ENCODE measurements around the gene NIFK. TPM values are rescaled to one million over a fixed set of nuclear protein-coding genes. Genes with fewer than 3 reads are reported as not detected.
"Not testable (repeated sequence)": the region's sequence is repeated elsewhere in the genome, so short reads cannot be mapped to it uniquely, and the experiment has no call there.

NIFK gene
- total RNA-seq, 2 experiments from 2014 or later, result 62.4 to 73.2 TPM

DNA sequence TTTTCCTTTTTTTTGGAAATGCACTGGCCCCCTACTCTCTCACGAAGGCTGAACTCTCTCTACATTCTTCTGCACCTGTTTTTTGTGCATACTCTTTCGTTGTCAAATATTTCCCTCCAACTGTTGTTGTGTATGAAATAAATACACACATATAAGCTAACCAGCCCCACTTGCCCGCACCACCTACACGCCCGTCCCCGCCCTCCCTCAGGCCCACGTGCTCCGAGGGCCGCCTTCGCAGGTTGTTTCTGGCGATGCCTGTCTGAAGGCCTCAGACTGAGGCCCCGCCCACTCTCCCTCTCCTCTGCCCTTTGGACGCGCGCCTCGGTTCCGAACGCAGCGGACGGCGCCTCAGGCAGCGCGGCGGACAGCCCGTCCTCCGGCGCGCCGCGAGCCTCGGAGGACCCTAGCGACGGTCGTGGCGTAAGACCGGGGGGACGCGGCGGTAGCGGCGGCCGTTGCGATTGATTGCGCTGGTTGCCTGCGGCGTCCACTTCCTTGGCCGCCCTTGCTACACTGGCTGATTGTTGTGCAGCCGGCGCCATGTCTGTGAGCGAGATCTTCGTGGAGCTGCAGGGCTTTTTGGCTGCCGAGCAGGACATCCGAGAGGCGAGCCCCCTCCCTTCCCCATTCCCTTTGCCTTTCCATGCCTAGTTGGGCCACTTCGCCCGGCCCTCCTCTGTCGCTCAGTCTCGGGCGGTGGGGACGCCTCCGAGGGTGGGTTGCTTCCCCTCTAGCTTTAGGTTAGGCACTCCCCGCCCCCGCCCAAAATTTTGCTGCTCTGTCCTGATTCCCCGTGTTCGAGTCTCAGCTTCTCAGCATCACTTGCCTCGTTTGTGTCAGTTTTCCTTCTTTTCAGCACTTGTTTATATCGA is 18.8 kb upstream of the NIFK start, which contains the start of gene TSN:
Gene TSN, plus strand, starts transcription at position 415 of the 875 bp plus-strand sequence. Its CDS starts 129 bp downstream, at position 544.
- Mint-ChIP-seq H3K9me3 (no peaks in the 10 kb centered on the region), H3K4me3 (peak within 1 kb of the TSS; percentile 100), H3K27me3 (no peaks in the 10 kb centered on the region), H3K4me1 (peaks cover 23% of the 10 kb centered on the region), H3K36me3 (peaks cover 4% of the 10 kb centered on the region), H3K27ac (peak within 1 kb of the TSS; percentile 93)
- POLR2A ChIA-PET, result interaction anchor here (1.7 to 2.5 kb wide), 2 partner anchors 20 to 224 kb away, joined by 12 to 18 read pairs; partner anchors contain the start of genes NIFK and RNU4ATAC
- DNase-seq (peak; percentile 98), ATAC-seq (ENCODE audit: low read depth) (peak; percentile 99)

DNA sequence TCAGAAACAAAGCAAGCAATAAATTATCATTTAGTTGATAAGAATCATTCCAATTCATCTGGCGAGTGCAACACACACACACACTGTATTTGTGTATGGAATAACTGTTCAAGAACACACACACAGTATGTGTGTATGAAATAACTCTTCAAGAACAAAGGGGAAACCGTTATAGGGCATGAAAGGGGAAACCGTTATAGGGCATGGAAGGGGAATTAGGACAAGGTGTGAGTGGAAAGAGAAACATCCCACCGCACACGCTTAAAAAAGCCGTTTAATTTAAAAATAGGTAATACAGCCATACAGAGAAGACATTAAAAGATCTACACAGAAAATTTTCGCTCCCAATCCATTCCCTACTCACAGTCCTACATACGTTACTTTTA is 18.2 kb upstream of the NIFK start:
- H3K4me3 Mint-ChIP-seq, result peak overlapping the region; percentile 100
- H3K4me1 Mint-ChIP-seq, result peaks cover 22% of the 10 kb centered on the region
- DNase-seq, result no peak
- peak overlapping the region; percentile 92 for H3K27ac Mint-ChIP-seq
- no peak for ATAC-seq (ENCODE audit: low read depth)
- H3K36me3 Mint-ChIP-seq, result peaks cover 4% of the 10 kb centered on the region
- POLR2A ChIA-PET, result interaction anchor here (1.7 to 2.5 kb wide), 2 partner anchors 19 to 224 kb away, joined by 12 to 18 read pairs; partner anchors contain the start of genes NIFK and RNU4ATAC
- H3K27me3 Mint-ChIP-seq, result no peaks in the 10 kb centered on the region
- H3K9me3 Mint-ChIP-seq, result no peaks in the 10 kb centered on the region

DNA sequence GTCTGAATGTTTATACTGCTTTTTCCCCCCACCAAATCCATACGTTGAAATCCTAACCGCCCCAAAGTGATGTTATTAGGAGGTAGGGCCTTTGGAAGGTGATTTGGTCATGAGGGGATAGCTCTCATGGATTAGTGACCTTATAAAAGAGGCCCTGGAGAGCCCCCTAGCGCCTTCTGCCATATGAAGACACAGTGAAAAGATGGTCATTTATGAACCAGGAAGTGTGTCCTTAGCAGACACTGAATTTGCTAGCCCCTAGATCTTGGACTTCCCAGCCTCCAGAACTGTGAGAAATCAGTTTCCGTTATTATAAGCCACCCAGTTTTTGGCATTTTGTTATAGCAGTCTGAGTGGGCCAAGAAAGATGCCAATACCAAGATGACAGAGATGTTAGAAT is 11.5 kb upstream of the NIFK start:
- Mint-ChIP-seq H3K27ac (no peak overlapping the region), H3K27me3 (peaks cover 2% of the 10 kb centered on the region), H3K4me3 (no peak overlapping the region), H3K36me3 (no peaks in the 10 kb centered on the region), H3K4me1 (no peaks in the 10 kb centered on the region), H3K9me3 (no peaks in the 10 kb centered on the region)
- POLR2A ChIA-PET, result interaction anchor here (1.0 kb wide), 1 partner anchor 11 kb away, joined by 3 read pairs; no protein-coding TSS in a partner anchor
- DNase-seq (no peak), ATAC-seq (ENCODE audit: low read depth) (peak; percentile 63)

DNA sequence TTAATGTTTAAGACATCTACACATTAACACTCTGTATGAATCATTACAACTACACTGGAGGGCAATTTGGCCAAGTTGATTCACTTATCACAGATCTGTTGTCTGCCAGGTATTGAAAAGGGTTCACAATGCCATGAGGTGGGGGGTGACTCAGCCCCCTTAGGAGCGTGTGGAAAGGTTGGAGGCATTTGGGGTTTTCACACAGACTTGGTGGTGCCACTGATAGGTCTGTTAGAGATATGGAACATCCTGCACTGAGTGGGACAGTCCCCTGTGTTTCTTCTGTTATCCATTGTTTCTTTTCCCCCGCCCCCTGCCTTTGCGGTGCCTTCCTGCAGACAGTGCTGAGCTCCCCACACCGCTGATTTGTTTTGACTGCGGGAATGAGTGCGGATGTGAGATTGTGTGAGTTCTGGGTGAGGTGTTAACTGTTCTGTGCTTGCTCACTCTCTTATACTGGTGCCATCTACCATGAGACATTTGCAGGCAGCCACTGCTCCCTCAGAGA is 9.4 kb upstream of the NIFK start:
- H3K27ac Mint-ChIP-seq, result no peak overlapping the region

DNA sequence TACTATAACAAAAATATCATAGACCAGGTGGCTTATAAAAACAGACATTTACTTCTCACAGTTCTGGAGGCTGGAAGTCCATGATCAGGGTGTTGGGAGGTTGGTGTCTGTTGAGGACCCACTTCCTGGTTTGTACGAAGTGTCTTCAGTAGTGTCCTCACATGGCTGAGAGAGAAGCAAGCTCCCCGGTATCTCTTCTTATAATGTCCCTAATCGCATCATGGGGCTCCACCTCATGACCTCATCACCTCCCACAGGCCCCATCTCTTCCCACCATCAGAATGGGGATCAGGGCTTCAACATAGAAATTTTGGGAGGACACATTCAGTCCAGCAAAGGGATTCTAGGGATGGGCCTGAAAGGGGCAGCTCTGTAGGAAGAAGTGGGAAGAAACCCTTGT is 4.8 kb upstream of the NIFK start:
- POLR2A ChIA-PET, result no interaction called here
- ATAC-seq (ENCODE audit: low read depth), result no peak
- Mint-ChIP-seq H3K4me1 (peaks cover 18% of the 10 kb centered on the region), H3K27me3 (peaks cover 6% of the 10 kb centered on the region), H3K9me3 (no peaks in the 10 kb centered on the region), H3K36me3 (no peaks in the 10 kb centered on the region), H3K4me3 (no peak overlapping the region), H3K27ac (no peak overlapping the region)
- no peak for DNase-seq

More for the DNA sequence above, 9.4 kb upstream of the NIFK start:
- DNase-seq, result no peak
- no peaks in the 10 kb centered on the region for H3K36me3 Mint-ChIP-seq
- H3K9me3 Mint-ChIP-seq, result no peaks in the 10 kb centered on the region
- ATAC-seq (ENCODE audit: low read depth), result no peak
- no peak overlapping the region for H3K4me3 Mint-ChIP-seq
- peaks cover 4% of the 10 kb centered on the region for H3K27me3 Mint-ChIP-seq
- POLR2A ChIA-PET, result no interaction called here
- no peaks in the 10 kb centered on the region for H3K4me1 Mint-ChIP-seq

DNA sequence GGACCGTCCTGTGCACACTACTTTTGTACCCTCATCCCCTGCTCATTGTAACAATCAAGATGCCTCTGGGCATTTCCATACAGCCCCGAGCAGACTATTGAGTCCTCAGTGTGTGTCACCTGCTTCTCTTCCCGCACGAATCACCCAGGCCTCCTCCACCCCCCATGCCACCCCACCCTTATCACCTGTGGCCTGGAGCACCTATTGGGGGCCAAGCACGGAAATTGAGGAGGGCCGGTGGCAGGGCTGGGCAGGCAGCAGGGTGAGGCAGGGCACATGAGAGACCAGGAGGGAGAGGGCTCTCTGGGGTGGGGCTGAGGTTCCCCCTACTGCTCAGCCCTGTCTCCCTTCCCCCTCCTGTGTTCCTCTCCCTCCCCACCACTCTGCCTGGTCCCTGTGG is 4.3 kb upstream of the NIFK start:
- Mint-ChIP-seq H3K4me1 (peaks cover 19% of the 10 kb centered on the region), H3K9me3 (no peaks in the 10 kb centered on the region), H3K27me3 (peaks cover 6% of the 10 kb centered on the region), H3K4me3 (no peak overlapping the region), H3K27ac (no peak overlapping the region), H3K36me3 (no peaks in the 10 kb centered on the region)
- POLR2A ChIA-PET, result no interaction called here
- no peak for ATAC-seq (ENCODE audit: low read depth)
- DNase-seq, result no peak

DNA sequence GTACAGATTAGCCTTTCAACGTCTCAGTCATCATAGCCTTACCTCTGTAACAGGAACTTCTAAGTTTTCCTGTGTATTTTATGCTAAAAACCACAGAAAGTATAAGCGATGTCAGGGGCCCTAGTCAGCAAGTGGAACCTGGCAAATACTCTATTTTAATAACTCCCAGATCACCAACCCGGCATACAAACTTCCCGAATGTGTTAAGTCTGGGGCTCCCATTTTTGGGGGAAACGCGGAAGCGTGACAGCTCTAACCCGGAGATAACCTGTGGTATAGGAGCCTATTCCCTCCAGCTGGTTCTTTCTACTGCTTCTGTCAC is 574 bp downstream of the NIFK start:
- Mint-ChIP-seq H3K9me3 (no peaks in the 10 kb centered on the region), H3K27me3 (peaks cover 3% of the 10 kb centered on the region), H3K36me3 (peaks cover 16% of the 10 kb centered on the region), H3K27ac (peak overlapping the region; percentile 97), H3K4me1 (peaks cover 38% of the 10 kb centered on the region), H3K4me3 (peak overlapping the region; percentile 93)
- ATAC-seq (ENCODE audit: low read depth) (no peak), DNase-seq (no peak)
- POLR2A ChIA-PET, result interaction anchor here (0.9 to 5.3 kb wide), 8 partner anchors 18 to 205 kb away, joined by 3 to 57 read pairs (median 12); partner anchors contain the start of genes CLASP1, RNU4ATAC and TSN

DNA sequence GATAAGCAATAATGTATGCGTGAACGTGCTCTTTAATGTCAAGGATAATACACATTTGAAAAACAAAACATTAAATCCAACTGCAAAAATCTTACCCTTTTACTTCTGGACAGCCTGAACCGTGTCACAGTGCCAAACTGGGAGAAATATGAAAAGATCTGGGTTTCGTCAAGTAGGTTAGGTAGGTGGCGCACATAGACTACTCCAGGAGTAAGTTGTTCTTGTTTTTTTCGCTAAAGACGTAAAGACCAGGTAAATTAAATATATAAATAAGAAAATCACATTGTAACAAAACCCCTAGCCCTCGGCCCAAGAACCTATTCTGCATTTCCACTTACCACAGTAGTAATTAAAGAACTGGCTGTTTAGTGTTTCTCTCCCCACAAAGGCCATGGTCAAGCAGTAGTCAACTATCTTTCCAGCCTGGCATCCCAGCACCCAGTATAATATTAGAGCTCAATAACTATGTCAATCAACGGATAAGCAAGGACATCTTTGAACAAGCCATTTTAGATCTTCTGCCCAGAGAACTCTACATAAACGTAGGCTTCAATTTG is 1.1 kb downstream of the NIFK start:
- Mint-ChIP-seq H3K4me1 (peaks cover 36% of the 10 kb centered on the region), H3K9me3 (no peaks in the 10 kb centered on the region), H3K4me3 (peak overlapping the region; percentile 93), H3K27ac (peak overlapping the region; percentile 97), H3K36me3 (peaks cover 21% of the 10 kb centered on the region), H3K27me3 (no peaks in the 10 kb centered on the region)
- POLR2A ChIA-PET, result interaction anchor here (1.4 to 5.3 kb wide), 6 partner anchors 17 to 204 kb away, joined by 5 to 57 read pairs (median 19); partner anchors contain the start of genes CLASP1, RNU4ATAC and TSN
- DNase-seq (no peak), ATAC-seq (ENCODE audit: low read depth) (no peak)

DNA sequence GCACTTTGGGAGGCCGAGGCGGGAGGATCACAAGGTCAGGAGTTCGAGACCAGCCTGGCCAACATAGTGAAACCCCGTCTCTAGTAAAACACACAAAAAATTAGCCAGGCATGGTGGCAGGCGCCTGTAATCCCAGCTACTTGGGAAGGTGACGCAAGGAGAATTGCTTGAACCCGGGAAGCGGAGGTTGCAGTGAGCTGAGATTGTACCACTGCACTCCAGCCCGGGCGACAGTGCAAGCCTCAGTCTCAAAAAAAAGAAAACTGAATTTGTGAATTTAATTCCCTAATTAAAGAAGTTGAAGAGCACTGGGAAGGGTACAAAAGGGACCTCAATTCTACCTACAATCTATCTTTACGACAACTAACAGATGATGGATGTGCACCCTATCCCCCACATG is 2.1 kb downstream of the NIFK start:
- H3K9me3 Mint-ChIP-seq, H3K4me3 Mint-ChIP-seq: not testable (repeated sequence)
- H3K4me1 Mint-ChIP-seq, result peaks cover 36% of the 10 kb centered on the region

DNA sequence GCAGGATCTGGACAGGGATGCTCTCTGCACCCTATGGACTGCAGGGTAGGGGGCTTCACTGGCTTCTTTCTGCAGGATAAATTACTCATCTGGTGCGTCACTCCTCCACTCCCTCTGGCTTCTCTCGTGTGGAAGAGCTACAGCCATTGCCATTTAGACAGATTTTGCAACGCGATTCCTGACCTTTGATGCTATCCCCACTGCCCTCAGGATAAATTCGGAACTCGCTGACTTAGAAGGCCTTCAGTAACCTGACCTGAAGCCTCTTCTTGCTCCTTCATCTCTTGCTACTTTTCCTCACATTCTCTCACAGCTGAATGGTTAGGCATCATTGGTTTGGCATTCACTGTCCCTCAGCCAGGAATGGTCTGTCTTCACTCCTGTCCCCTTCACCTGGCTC is 5.3 kb downstream of the NIFK start:
- no peak overlapping the region for H3K4me3 Mint-ChIP-seq
- peak overlapping the region; percentile 68 for H3K27ac Mint-ChIP-seq
- no peaks in the 10 kb centered on the region for H3K27me3 Mint-ChIP-seq
- H3K9me3 Mint-ChIP-seq, result no peaks in the 10 kb centered on the region
- POLR2A ChIA-PET, result no interaction called here
- peaks cover 20% of the 10 kb centered on the region for H3K4me1 Mint-ChIP-seq
- DNase-seq, result no peak
- H3K36me3 Mint-ChIP-seq, result peaks cover 38% of the 10 kb centered on the region
- no peak for ATAC-seq (ENCODE audit: low read depth)

More for the DNA sequence above, 2.1 kb downstream of the NIFK start:
- DNase-seq; H3K27ac Mint-ChIP-seq; H3K27me3 Mint-ChIP-seq; ATAC-seq (ENCODE audit: low read depth): not testable (repeated sequence)
- POLR2A ChIA-PET, result interaction anchor here (2.7 to 5.3 kb wide), 2 partner anchors 22 to 203 kb away, joined by 18 to 57 read pairs; partner anchors contain the start of genes RNU4ATAC and TSN
- H3K36me3 Mint-ChIP-seq, result peaks cover 29% of the 10 kb centered on the region

DNA sequence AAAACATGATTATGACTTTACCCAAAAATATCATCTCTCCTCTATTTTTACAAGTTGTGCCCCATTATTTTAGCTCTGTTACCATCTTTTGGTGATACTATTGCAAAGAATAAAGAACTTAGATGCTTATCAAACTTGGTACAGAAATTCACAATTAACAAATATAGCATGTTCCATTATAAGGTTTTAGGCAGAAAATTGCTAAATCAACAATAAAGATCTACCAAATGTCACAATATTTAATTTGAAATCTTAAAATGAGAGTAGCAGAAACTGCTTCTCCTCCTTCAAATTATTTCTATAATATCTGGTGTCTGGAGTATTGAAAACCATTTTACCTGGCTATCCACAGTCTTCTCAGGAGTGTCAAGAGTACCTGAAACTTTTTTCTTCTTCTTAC is 8.7 kb downstream of the NIFK start:
- POLR2A ChIA-PET, result interaction anchor here (1.2 kb wide), 1 partner anchor 197 kb away, joined by 3 read pairs; the partner anchor contains the start of gene RNU4ATAC

DNA sequence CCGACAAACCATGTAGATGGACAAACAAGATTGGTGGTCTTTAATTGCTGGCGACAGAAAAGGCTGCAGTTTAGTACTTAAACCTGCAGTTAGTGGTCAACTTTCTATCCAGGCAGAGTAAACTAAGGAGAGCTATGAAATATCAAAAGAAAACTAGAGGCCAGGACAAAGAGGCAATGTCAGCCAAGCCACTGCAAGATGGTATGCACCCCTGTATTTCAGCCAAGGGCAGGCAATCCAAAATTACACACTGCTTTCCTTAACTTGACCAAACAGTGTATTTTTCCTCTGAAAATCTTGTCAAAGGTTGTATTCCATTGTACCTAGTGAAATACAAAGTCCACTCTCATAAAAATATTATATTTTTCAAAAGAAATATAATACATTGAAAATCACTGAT is 9.3 kb downstream of the NIFK start:
- H3K9me3 Mint-ChIP-seq, result no peaks in the 10 kb centered on the region
- POLR2A ChIA-PET, result interaction anchor here (1.2 kb wide), 1 partner anchor 197 kb away, joined by 3 read pairs; the partner anchor contains the start of gene RNU4ATAC
- ATAC-seq (ENCODE audit: low read depth), result no peak
- H3K27me3 Mint-ChIP-seq, result no peaks in the 10 kb centered on the region
- peaks cover 10% of the 10 kb centered on the region for H3K4me1 Mint-ChIP-seq
- DNase-seq, result no peak
- no peak overlapping the region for H3K27ac Mint-ChIP-seq
- H3K4me3 Mint-ChIP-seq, result no peak overlapping the region
- H3K36me3 Mint-ChIP-seq, result peaks cover 36% of the 10 kb centered on the region

More for the DNA sequence above, 8.7 kb downstream of the NIFK start:
- Mint-ChIP-seq H3K4me3 (no peak overlapping the region), H3K9me3 (no peaks in the 10 kb centered on the region), H3K36me3 (peaks cover 38% of the 10 kb centered on the region), H3K4me1 (peaks cover 8% of the 10 kb centered on the region), H3K27ac (no peak overlapping the region), H3K27me3 (no peaks in the 10 kb centered on the region)
- ATAC-seq (ENCODE audit: low read depth) (no peak), DNase-seq (no peak)

DNA sequence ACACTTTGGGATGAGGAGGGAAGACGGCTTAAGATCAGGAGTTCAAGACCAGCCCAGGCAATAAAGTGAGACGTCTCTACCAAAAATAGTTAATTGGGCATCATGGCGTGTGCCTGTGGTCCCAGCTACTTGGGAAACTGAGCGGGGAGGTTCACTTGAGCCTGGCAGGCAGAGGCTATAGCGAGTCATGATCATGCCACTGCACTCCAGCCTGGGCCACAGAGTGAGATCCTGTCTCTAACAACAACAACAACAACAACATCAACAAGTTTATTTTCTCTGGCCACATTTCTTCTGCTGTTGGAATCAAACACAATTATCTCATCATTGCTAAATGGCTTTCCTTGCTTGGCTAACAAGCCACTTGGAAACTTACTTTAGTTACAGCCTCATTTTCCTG is 13.4 kb downstream of the NIFK start:
- Mint-ChIP-seq H3K27ac (no peak overlapping the region), H3K4me1 (peaks cover 7% of the 10 kb centered on the region), H3K9me3 (no peaks in the 10 kb centered on the region), H3K27me3 (no peaks in the 10 kb centered on the region), H3K36me3 (peaks cover 12% of the 10 kb centered on the region), H3K4me3 (no peak overlapping the region)
- no peak for DNase-seq
- ATAC-seq (ENCODE audit: low read depth), result no peak
- POLR2A ChIA-PET, result no interaction called here

Data from activated naive CD8-positive, alpha-beta T cell treated with anti-CD3 and anti-CD28 coated beads, Interleukin-2, amount 10 ng/mL, durations not matched to agents 7 days and 5 days (primary cell).